Aorta (tissue), 5 donors: ENCODE results near the gene FBXO34. TPM values are rescaled to one million over a fixed set of nuclear protein-coding genes. Genes with fewer than 3 reads are reported as not detected.
A peak's percentile ranks its signal among the peaks of the same experiment; 100 is the strongest.

ENCODE experiments used
- ATAC-seq: fragments of 200-7000 bp; cut with Tn5 transposase; one replicate; pipeline ENCODE4 v1.9.1; 2022; ENCODE audit warnings: moderate library complexity; ENCODE audit not compliant: low FRiP score
- DNase-seq, 2 donors: peaks; one replicate each; pipeline ENCODE4 v3.0.0-alpha.2; 2020
- H3K27ac ChIP-seq, 2 donors: one replicate each; pipeline ENCODE4 v1.5.1; 2013; ENCODE audit warnings: low read length in 2 of 2, mild to moderate bottlenecking in 2 of 2, moderate library complexity in 2 of 2, control low read depth in 1 of 2, inconsistent platforms in 1 of 2, low read depth in 1 of 2
- H3K27me3 ChIP-seq, 2 donors: one replicate each; pipeline ENCODE4 v1.6.1; 2013; ENCODE audit warnings: control low read depth in 1 of 2, low read length in 1 of 2, mild to moderate bottlenecking in 1 of 2, moderate library complexity in 1 of 2; ENCODE audit not compliant: insufficient read depth in 2 of 2, control insufficient read depth in 1 of 2
- H3K36me3 ChIP-seq, 2 donors: one replicate each; pipeline ENCODE4 v1.6.1; 2013; ENCODE audit warnings: control low read depth in 1 of 2, low read length in 1 of 2, mild to moderate bottlenecking in 1 of 2; ENCODE audit not compliant: insufficient read depth in 2 of 2, control insufficient read depth in 1 of 2
- H3K4me1 ChIP-seq, 2 donors: one replicate each; pipeline ENCODE4 v1.6.1; 2013; ENCODE audit warnings: low read length in 2 of 2, control low read depth in 1 of 2, mild to moderate bottlenecking in 1 of 2, moderate library complexity in 1 of 2; ENCODE audit not compliant: insufficient read depth in 2 of 2, control insufficient read depth in 1 of 2
- H3K4me3 ChIP-seq, 2 donors: one replicate each; pipeline ENCODE4 v1.5.1; 2013; ENCODE audit warnings: low read length in 2 of 2, control low read depth in 1 of 2, mild to moderate bottlenecking in 1 of 2
- H3K9me3 ChIP-seq: one replicate; pipeline ENCODE4 v1.6.1; 2013; ENCODE audit warnings: mild to moderate bottlenecking, low read length; ENCODE audit not compliant: control insufficient read depth
- WGBS, 2 donors: extraction: QIAGEN DNeasy Blood & Tissue Kit; methylation state at CpG; one replicate each; pipeline ENCODE4 v1.1.7; 2013; 5-methylcytosine and 5-hydroxymethylcytosine counted together
- intact Hi-C, 2 donors: fragments of 100-400 bp; cut with DNase I; formaldehyde crosslinking; loops; one replicate each; pipeline versions ENCODE4 v1.14.2 to v1.15.0; 2022
- polyA plus RNA-seq, 2 donors: library from polyadenylated mRNA; stranded (reverse); fragments of 200-250 nt; gene quantifications; one replicate each; pipeline ENCODE4 v1.2.3, GENCODE V29; 2013
- total RNA-seq, 2 donors: library from RNA; stranded (reverse); fragmentation: NEBNext Ultra II Directional; extraction: Animal tissue kit (Norgen Biotek cat#: 25700); gene quantifications; one replicate each; pipeline ENCODE4 v1.2.1, GENCODE V29; 2021
- donor health status: healthy with polysubstance abuse.
- donor health status: Bipolar disorder and iron deficiency.
- donor health status: DM: no; HTN: no; CAD: no.
- donor health status: DM: no; HTN: no; CAD: no.
- donor health status: DM: yes; HTN: yes; CAD: no.

FBXO34 gene
- total and polyA plus RNA-seq, 4 donors = 7.8 to 23.1 (median 15.7) TPM

DNA sequence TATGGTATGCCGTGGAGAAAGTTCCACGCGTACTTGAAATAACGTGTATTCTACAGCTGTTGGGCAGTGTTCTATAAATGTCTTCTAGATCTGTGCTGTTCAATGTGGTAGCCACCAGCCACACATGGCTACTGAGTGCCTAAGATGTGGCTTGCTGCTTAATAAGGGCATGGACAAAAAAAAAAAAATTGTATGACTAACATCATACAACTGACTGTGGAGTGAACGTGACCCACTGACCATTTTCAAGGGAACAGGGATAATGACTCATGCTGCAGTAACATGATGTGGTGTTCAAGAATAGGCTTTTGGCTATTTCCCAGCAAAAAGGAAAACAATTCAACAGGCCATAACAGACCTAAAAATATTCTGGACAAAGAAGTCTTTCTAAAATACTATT is 127.5 kb downstream of the FBXO34 start:
- peak; percentile 92 for ATAC-seq
- Histone ChIP-seq H3K27me3 (no peaks in the 10 kb centered on the region), H3K4me3 (no peak overlapping the region), H3K36me3 (peaks cover 0 to 2% of the 10 kb centered on the region in 2 donors), H3K9me3 (no peaks in the 10 kb centered on the region), H3K27ac (peak overlapping the region; percentile 51 to 89), H3K4me1 (peaks cover 0 to 3% of the 10 kb centered on the region in 2 donors)
- DNase-seq = no peak
- intact Hi-C loops = loop anchor here (1.0 to 2.0 kb wide), 2 partner anchors 15 to 16 kb away; no protein-coding TSS in a partner anchor
- 16 to 28% methylated on average over 5 of the region's 5 CpGs for WGBS, 2 donors

DNA sequence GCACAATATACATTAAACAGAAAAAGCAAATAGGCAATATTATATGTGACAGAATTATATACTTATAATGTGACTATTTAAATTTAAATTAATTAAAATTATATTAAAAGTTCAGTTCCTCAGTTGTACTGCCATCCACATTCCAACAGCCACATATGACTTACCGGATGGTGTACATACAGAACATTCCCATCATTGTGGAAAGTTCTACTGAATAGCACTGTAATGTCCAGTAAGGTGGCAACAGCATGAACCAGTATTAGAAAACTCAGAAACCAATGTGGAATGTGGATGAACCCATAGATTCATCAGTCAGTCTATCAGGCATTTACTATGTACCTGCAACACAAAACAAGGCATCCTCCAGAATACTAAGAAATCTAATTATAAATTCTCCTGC is 128.0 kb downstream of the FBXO34 start:
- ATAC-seq (no peak), DNase-seq (no peak)
- H3K9me3 ChIP-seq = no peaks in the 10 kb centered on the region
- no peak overlapping the region for H3K4me3 ChIP-seq
- H3K4me1 ChIP-seq = peaks cover 0 to 3% of the 10 kb centered on the region in 2 donors
- H3K36me3 ChIP-seq = peaks cover 0 to 2% of the 10 kb centered on the region in 2 donors
- 17 to 28% methylated on average over 1 of the region's 1 CpG for WGBS, 2 donors
- no peak overlapping the region for H3K27ac ChIP-seq
- no peaks in the 10 kb centered on the region for H3K27me3 ChIP-seq
- intact Hi-C loops = loop anchor here in 1 of 2 donors (2.0 kb wide), 1 partner anchor 16 kb away; no protein-coding TSS in a partner anchor

DNA sequence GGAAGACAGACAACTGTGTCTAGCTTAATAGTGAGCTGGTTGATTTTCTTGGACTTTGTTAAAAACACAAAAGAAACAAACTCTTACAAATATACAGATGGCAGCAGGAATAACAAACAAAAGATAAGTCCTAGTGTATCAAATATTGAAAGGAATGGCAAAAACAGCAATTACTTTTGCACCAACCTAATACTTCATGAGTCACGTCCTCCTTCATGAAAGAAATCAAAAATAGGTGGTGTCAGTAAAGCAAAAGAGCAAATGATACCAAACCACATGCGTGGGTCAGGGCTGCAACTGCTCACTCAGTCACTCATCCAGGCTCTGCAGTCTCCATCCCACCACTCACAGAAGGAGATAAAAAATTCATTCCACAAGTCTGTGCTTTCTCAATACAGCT is 128.6 kb downstream of the FBXO34 start:
- intact Hi-C loops = loop anchor here in 1 of 2 donors (2.0 kb wide), 1 partner anchor 17 kb away; no protein-coding TSS in a partner anchor
- ATAC-seq = no peak
- 40 to 43% methylated on average over 2 of the region's 2 CpGs for WGBS, 2 donors

DNA sequence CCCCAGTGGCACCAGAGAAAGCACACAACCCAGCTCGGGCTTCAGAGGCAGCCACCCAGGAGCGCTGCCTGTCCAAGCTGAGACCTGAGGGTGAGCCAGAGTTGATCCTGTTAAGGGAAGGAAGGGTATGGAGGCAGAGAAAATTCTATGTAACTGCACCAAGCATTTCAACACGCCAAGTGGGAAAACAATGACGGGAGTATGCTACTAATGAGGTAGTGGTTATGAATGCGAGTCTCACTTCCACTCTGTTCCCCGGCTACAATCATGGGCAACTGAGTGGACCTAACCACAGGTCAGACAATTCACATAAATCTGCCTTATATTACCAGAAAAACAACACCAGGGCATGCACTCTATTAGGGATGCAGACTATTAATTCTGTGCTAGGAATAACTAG is 130.5 kb downstream of the FBXO34 start:
- H3K36me3 ChIP-seq = no peaks in the 10 kb centered on the region
- H3K27ac ChIP-seq = no peak overlapping the region
- DNase-seq (no peak), ATAC-seq (no peak)
- peaks cover 0 to 3% of the 10 kb centered on the region in 2 donors for H3K4me1 ChIP-seq
- intact Hi-C loops = no loop called here
- WGBS, 2 donors = 83 to 87% methylated on average over 6 of the region's 6 CpGs
- H3K4me3 ChIP-seq = no peak overlapping the region
- no peaks in the 10 kb centered on the region for H3K27me3 ChIP-seq
- no peaks in the 10 kb centered on the region for H3K9me3 ChIP-seq

More for the DNA sequence above, 128.6 kb downstream of the FBXO34 start:
- no peak overlapping the region for H3K4me3 ChIP-seq
- H3K27ac ChIP-seq = peak overlapping the region; percentile 43 to 51
- no peaks in the 10 kb centered on the region for H3K27me3 ChIP-seq
- DNase-seq = no peak
- H3K36me3 ChIP-seq = peaks cover 0 to 2% of the 10 kb centered on the region in 2 donors
- no peaks in the 10 kb centered on the region for H3K9me3 ChIP-seq
- peaks cover 0 to 3% of the 10 kb centered on the region in 2 donors for H3K4me1 ChIP-seq

Other genes starting within 250 kb of the FBXO34 start
- 1 to 10 TPM; 2.0 to 2.6 TPM for gene WDHD1, start 244.3 kb upstream of the FBXO34 start, total RNA-seq
- gene WDHD1, start 244.3 kb upstream of the FBXO34 start, polyA plus RNA-seq = under 1 TPM; 0.25 to 0.61 TPM
- gene SOCS4, start 244.2 kb upstream of the FBXO34 start, total RNA-seq = 10 to 100 TPM; 22.6 to 32.8 TPM
- 1 to 10 TPM; 7.6 to 9.5 TPM for gene SOCS4, start 244.2 kb upstream of the FBXO34 start, polyA plus RNA-seq
- 100 to 1,000 TPM in 1 of 2 donors, 10 to 100 TPM in 1; 83.5 to 101 TPM for gene MAPK1IP1L, start 219.8 kb upstream of the FBXO34 start, total RNA-seq
- gene MAPK1IP1L, start 219.8 kb upstream of the FBXO34 start, polyA plus RNA-seq = 10 to 100 TPM; 28.2 to 41.9 TPM
- gene LGALS3, start 142.2 kb upstream of the FBXO34 start, total RNA-seq = 100 to 1,000 TPM; 104 to 155 TPM
- 100 to 1,000 TPM; 272 to 547 TPM for gene LGALS3, start 142.2 kb upstream of the FBXO34 start, polyA plus RNA-seq
- under 1 TPM in 1 of 2 donors, not detected in 1; 0.63 TPM for gene DLGAP5, start 79.8 kb upstream of the FBXO34 start, total RNA-seq
- gene DLGAP5, start 79.8 kb upstream of the FBXO34 start, polyA plus RNA-seq = 1 to 10 TPM in 1 of 2 donors, under 1 TPM in 1; 0.13 to 1.1 TPM
- gene ATG14, start 140.4 kb downstream of the FBXO34 start, total RNA-seq = 10 to 100 TPM; 18.7 to 19.4 TPM
- 10 to 100 TPM in 1 of 2 donors, 1 to 10 TPM in 1; 6.0 to 11.5 TPM for gene ATG14, start 140.4 kb downstream of the FBXO34 start, polyA plus RNA-seq
- gene TBPL2, start 169.2 kb downstream of the FBXO34 start, total RNA-seq = not detected
- not detected for gene TBPL2, start 169.2 kb downstream of the FBXO34 start, polyA plus RNA-seq